Prostate gland (tissue), 2 donors: Measurements from ENCODE around the gene ZNF292. TPM values are rescaled to one million over a fixed set of nuclear protein-coding genes. Genes with fewer than 3 reads are reported as not detected.

ENCODE experiments used
- DNase-seq: peaks from one replicate; pipeline ENCODE4 v3.0.0-alpha.2; 2019; ENCODE audit warnings: low spot score
- H3K27ac ChIP-seq, 2 donors: fragments of 200-600 bp; sonication (generic); 2 replicates each; pipeline ENCODE4 v1.5.1; 2017 to 2019
- H3K27me3 ChIP-seq: fragments of 200-600 bp; sonication (generic); replicated peaks from 2 replicates; pipeline ENCODE4 v1.5.1; 2019; ENCODE audit not compliant: insufficient read depth
- H3K36me3 ChIP-seq, 2 donors: fragments of 200-600 bp; sonication (generic); 1 replicate in 1 of 2; 2 replicates in 1 of 2; pipeline versions ENCODE4 v1.5.1 to v1.8.1; 2017 to 2019
- H3K4me1 ChIP-seq: fragments of 200-600 bp; sonication (generic); replicated peaks from 2 replicates; pipeline ENCODE4 v1.5.1; 2019
- H3K4me3 ChIP-seq, 2 donors: fragments of 200-600 bp; sonication (generic); 2 replicates each; pipeline ENCODE4 v1.5.1; 2017 to 2019
- H3K9me3 ChIP-seq: fragments of 200-600 bp; sonication (generic); 2 replicates; pipeline ENCODE4 v1.5.1; 2017
- CTCF ChIP-seq, 4 experiments: fragments of 200-600 bp in 2 of 4; fragments of 450-650 bp in 2 of 4; sonication (generic) in 2 of 4; IDR thresholded peaks; 1 replicate in 3 of 4; 2 replicates in 1 of 4; pipeline ENCODE4 v1.5.1; 2016 to 2019; ENCODE audit warnings: antibody characterized with exemption in 4 of 4, mild to moderate bottlenecking in 2 of 4, moderate library complexity in 2 of 4
- POLR2A ChIP-seq: fragments of 450-650 bp; IDR thresholded peaks from one replicate; pipeline ENCODE4 v1.6.1; 2016; ENCODE audit warnings: antibody characterized with exemption, mild to moderate bottlenecking
- POLR2AphosphoS5 ChIP-seq: sonication (generic); formaldehyde crosslinking; IDR thresholded peaks from one replicate; pipeline ENCODE4 v1.6.1; 2017; ENCODE audit warnings: antibody characterized with exemption
- WGBS: methylation state at CpG from one replicate; pipeline ENCODE4 v1.1.5; 2018; 5-methylcytosine and 5-hydroxymethylcytosine counted together
- intact Hi-C: fragments of 100-400 bp; cut with DNase I; formaldehyde crosslinking; loops from one replicate; pipeline ENCODE4 v1.14.2; 2022
- total RNA-seq, 2 donors: library from RNA; depleted of rRNA; stranded (reverse); fragments of >200 nt; gene quantifications; one replicate each; pipeline ENCODE4 v1.1.0, GENCODE V29; 2016

The ZNF292 gene
- total RNA-seq: 10 to 100 TPM; 28.0 to 49.0 TPM

GRCh38 chr6:87154993-87155841 is at the start of gene ZNF292:
Gene ZNF292 (plus strand): TSS chr6:87155565. CDS start chr6:87155592, 27 bp downstream.
- Histone ChIP-seq H3K27me3 (no peaks in the 10 kb centered on the region), H3K4me3 (peak within 1 kb of the TSS; percentile 86 to 98), H3K4me1 (peaks cover 6% of the 10 kb centered on the region), H3K27ac (peak within 1 kb of the TSS; percentile 95 to 96), H3K9me3 (no peaks in the 10 kb centered on the region), H3K36me3 (no peaks in the 10 kb centered on the region)
- intact Hi-C loops: loop anchor here (5.0 to 10.0 kb wide), 3 partner anchors 82 to 550 kb away; partner anchors contain the start of genes AKIRIN2 and RARS2
- TF ChIP-seq POLR2AphosphoS5 (peak; percentile 93), POLR2A (peak; percentile 84), CTCF (IDR thresholded peaks at IDR 0.05) (peak in 2 of 4 experiments; percentile 15 to 24)
- WGBS: under 1% methylated on average over 68 of the region's 75 CpGs
- DNase-seq: peak; percentile 96

- DNase-seq: no peak
- intact Hi-C loops: no loop called here
- Histone ChIP-seq H3K9me3 (no peaks in the 10 kb centered on the region), H3K36me3 (no peaks in the 10 kb centered on the region), H3K4me1 (no peaks in the 10 kb centered on the region), H3K27me3 (no peaks in the 10 kb centered on the region), H3K27ac (no peak overlapping the region), H3K4me3 (no peak overlapping the region)
- TF ChIP-seq POLR2A: no peak
- no peak for TF ChIP-seq POLR2AphosphoS5
- no peak for TF ChIP-seq CTCF (IDR thresholded peaks at IDR 0.05)
Observed at GRCh38 chr6:87105823-87106222, 49.5 kb upstream of the ZNF292 start.

GRCh38 chr6:87110636-87111035 is 44.7 kb upstream of the ZNF292 start:
- Histone ChIP-seq H3K4me3 (no peak overlapping the region), H3K4me1 (no peaks in the 10 kb centered on the region), H3K27me3 (no peaks in the 10 kb centered on the region), H3K9me3 (no peaks in the 10 kb centered on the region), H3K36me3 (no peaks in the 10 kb centered on the region), H3K27ac (no peak overlapping the region)
- WGBS: 100% methylated on average over 1 of the region's 1 CpG
- intact Hi-C loops: no loop called here
- DNase-seq: no peak
- no peak for TF ChIP-seq POLR2A
- TF ChIP-seq POLR2AphosphoS5: no peak
- TF ChIP-seq CTCF (IDR thresholded peaks at IDR 0.05): no peak

- TF ChIP-seq CTCF (IDR thresholded peaks at IDR 0.05) (no peak), POLR2AphosphoS5 (no peak), POLR2A (no peak)
- Histone ChIP-seq H3K27ac (no peak overlapping the region), H3K4me3 (no peak overlapping the region), H3K9me3 (no peaks in the 10 kb centered on the region), H3K36me3 (no peaks in the 10 kb centered on the region), H3K4me1 (no peaks in the 10 kb centered on the region), H3K27me3 (no peaks in the 10 kb centered on the region)
- WGBS: 56% methylated on average over 2 of the region's 2 CpGs
- DNase-seq: no peak
- intact Hi-C loops: no loop called here
Observed at GRCh38 chr6:87115402-87116135, 39.8 kb upstream of the ZNF292 start.
